GM21723 (cell line): Measurements from ENCODE around the gene MPP1.

Source experiments
- ATAC-seq: cut with Tn5 transposase; IDR thresholded peaks from one replicate; pipeline ENCODE4 v1.9.1; 2021; ENCODE audit warnings: mild to moderate bottlenecking, moderate library complexity; ENCODE audit not compliant: unreplicated experiment

The MPP1 gene

DNA sequence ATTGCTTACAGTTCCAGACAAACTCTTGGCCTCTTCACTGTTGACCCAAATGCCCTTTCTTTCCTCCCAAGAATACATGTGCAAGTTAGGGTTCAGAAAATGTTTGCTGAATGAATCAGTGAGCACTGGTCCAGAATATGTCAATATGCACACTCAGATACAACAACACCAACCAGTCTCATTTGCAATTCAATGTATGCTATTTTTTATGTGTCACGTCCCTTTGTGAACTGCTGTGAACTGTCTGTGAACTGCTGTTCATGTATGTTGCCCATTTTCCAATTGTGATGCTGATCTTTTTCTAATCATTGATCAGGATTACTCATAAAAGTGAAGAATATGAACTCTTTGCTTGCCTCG is 72.2 kb downstream of the MPP1 start:
- ATAC-seq = no peak

DNA sequence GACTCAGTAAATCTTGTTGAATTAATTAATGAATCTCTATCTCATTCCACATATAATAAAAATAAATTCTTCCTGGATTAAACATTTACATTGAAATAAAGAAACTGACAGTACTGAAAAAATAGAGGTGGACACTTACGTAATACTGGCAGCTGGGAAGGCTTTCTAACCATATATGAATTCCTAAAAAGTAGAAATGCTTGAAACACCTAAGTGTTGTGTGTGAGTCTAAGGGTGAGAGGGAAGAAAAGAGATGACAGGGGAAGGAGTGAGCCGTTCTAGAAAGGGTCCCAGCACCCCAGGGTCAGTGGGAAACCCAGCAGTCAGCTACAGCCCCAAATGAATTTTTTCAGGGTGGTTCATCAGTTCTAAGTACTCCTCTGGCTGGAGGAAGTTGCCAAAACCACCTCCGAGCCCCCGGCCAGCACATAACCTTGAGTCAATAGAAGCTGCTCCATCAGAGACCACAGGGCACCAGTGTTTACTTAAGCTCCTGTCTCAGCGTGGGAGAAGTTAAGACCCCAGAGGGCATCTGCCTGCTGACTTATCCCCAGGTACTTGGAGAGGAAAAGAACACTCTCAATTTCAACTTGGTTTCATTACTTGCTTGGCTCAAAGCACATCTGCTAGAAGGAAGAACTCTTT is 72.7 kb downstream of the MPP1 start:
- no peak for ATAC-seq

DNA sequence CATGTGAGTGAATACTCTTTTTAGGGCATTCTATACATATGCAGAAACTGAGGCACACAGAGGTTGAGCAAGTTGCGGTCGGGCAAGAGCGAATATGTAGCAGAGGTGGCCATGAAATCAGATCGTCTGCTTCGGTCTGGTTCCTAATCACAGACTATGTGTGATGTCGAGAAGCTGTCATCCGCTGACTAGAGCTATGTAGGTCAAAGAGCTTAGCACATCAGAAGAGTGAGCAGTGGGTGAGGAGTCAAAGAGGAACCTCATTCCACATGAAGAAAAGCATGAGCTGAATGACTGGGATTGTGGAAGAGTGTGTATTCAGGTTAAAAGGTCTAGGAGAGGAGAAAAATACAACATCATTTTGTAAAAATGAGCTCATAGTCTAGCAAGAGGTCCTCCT is 73.4 kb downstream of the MPP1 start:
- ATAC-seq = no peak

DNA sequence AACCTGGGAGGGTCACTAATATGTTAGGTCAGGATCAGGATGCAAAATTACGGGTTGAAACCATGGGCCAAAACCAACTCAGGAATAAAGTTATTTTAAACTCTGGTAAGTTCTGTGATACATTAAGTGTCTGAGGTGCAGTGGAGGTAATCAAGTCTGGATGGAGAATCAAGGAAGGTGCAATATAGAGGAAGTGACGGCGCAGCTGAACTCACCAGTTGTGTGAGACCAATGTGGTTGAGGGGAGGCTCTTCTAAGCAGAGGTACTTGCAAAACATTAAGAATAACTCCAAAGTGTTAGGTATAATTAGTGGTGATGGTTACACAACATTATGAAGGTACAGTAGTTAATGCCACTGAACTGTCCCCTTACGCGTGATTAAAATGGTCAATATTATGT is 74.1 kb downstream of the MPP1 start:
- ATAC-seq = no peak

DNA sequence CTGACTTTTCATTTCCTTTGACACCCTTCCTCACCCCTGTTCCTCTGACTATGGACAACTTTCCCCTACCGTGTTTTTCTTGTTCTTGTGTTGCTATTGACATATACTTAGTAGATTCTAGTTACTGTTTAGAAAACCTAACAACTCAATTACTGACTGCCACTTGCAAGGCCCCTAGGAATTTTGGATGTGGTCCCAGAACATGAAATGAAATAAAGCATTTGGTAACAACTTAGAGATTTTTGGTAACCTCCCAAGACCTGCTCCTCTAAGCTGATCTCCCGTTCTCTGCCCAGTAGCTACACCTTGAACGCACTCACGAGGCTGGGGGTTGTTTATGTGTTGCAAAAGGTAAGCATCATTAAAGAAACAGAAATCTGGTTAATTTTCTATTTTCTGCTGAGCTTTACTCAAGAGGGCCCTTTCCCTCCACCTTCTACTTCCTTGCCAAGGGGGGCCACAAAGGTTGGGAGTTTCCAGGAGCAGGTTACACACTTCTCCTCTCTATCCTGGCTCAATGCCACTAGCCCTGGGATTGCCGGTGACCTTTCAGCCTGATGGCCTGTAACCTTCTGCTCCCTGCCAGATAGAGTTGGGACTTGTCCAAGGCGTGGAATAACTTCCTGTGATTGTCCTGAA is 74.9 kb downstream of the MPP1 start:
- no peak for ATAC-seq

DNA sequence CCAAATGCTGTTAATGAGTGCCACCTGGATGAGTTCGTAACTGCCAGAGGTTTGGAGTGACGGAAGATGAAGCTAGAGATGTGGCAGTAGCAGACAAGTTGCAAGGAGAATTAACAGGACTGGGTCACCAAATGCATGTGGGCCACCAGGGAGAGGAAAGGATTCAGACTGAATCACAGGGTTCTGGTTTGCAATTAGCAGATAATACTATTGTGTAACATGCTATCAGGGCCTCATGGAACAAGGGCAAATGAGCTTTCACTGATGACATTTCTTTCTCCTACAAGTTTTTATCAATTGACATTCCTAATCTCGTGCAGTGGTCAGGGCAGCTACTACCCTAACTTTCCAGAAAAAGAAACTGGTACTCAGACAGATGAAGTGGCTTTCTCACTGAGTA is 75.8 kb downstream of the MPP1 start:
- ATAC-seq = no peak
